Activated CD8-positive, alpha-beta T cell treated with anti-CD3 and anti-CD28 coated beads for 36 hours (primary cell): ENCODE measurements around the gene PRIM2. TPM values are rescaled to one million over a fixed set of nuclear protein-coding genes. Genes with fewer than 3 reads are reported as not detected.
"Not testable (repeated sequence)": the region's sequence is repeated elsewhere in the genome, so short reads cannot be mapped to it uniquely, and the experiment has no call there.

Source experiments
- ATAC-seq: fragments of 200-7000 bp; cut with Tn5 transposase; one replicate; pipeline ENCODE4 v1.10.0; 2021; ENCODE audit warnings: mild to moderate bottlenecking, moderate library complexity
- CTCF ChIA-PET: fragments of 350-600 bp; sonication (Branson Sonifier 250); formaldehyde crosslinking; loops from one replicate; lab custom pipeline; 2021; ENCODE audit warnings: antibody characterized with exemption; lab: Charles Lee
- POLR2A ChIA-PET: fragments of 350-600 bp; sonication (Branson Sonifier 250); formaldehyde crosslinking; loops from one replicate; lab custom pipeline; 2021; ENCODE audit warnings: antibody characterized with exemption; lab: Charles Lee
- DNase-seq: peaks from one replicate; pipeline ENCODE4 v3.0.0-alpha.2; 2020
- H3K27ac Mint-ChIP-seq: one replicate; pipeline ENCODE4 v1.8.0; 2021; ENCODE audit warnings: mild to moderate bottlenecking, mixed read lengths
- H3K27me3 Mint-ChIP-seq: one replicate; pipeline ENCODE4 v1.8.0; 2021; ENCODE audit warnings: mixed read lengths
- H3K36me3 Mint-ChIP-seq: one replicate; pipeline ENCODE4 v1.8.0; 2021; ENCODE audit warnings: low read depth, mixed read lengths
- H3K4me1 Mint-ChIP-seq: one replicate; pipeline ENCODE4 v1.8.0; 2021; ENCODE audit warnings: low read depth, mixed read lengths
- H3K4me3 Mint-ChIP-seq: one replicate; pipeline ENCODE4 v1.8.0; 2021; ENCODE audit warnings: mild to moderate bottlenecking, moderate library complexity, mixed read lengths
- H3K9me3 Mint-ChIP-seq: one replicate; pipeline ENCODE4 v1.8.0; 2021; ENCODE audit warnings: mixed read lengths
- CTCF ChIP-seq: fragments of 200-600 bp; IDR thresholded peaks from one replicate; pipeline ENCODE4 v1.8.0; 2022; ENCODE audit warnings: antibody characterized with exemption, mild to moderate bottlenecking
- intact Hi-C: fragments of 100-400 bp; cut with micrococcal nuclease; formaldehyde crosslinking; loops from one replicate; pipeline ENCODE4 v1.10.0; 2022
- total RNA-seq, 2 experiments: library from RNA; stranded (reverse); gene quantifications; one replicate each; pipeline ENCODE4 v1.2.3, GENCODE V29; 2021

The PRIM2 gene
- total RNA-seq, 2 experiments from 2014 or later = 41.8 to 42.0 TPM

DNA sequence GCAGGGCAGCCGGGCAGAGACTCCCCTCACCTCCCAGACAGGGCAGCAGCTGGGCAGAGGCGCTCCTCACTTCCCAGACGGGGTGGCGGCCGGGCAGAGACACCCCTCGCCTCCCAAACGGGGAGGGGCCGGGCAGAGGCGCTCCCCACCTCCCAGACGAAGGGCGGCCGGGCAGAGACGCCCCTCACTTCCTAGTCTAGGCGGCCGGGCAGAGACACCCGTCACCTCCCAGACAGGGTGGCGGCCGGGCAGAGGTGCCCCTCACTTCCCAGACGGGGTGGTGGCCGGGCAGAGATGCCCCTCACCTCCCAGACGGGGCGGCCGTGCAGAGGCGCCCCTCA lies 6.6 kb upstream of the PRIM2 start:
- Mint-ChIP-seq H3K4me3 (no peak overlapping the region), H3K27ac (no peak overlapping the region), H3K4me1 (no peaks in the 10 kb centered on the region), H3K9me3 (no peaks in the 10 kb centered on the region), H3K36me3 (no peaks in the 10 kb centered on the region), H3K27me3 (peaks cover 10% of the 10 kb centered on the region)
- POLR2A ChIA-PET = no interaction called here
- TF ChIP-seq CTCF = no peak
- DNase-seq (no peak), ATAC-seq (no peak)
- CTCF ChIA-PET = no interaction called here
- intact Hi-C loops = loop anchor here (10.0 kb wide), 2 partner anchors 226 to 296 kb away; no protein-coding TSS in a partner anchor

GRCh38 chr6:57311300-57312003 lies 6.0 kb upstream of the PRIM2 start:
- ATAC-seq, DNase-seq, H3K27me3 Mint-ChIP-seq, H3K9me3 Mint-ChIP-seq, H3K4me3 Mint-ChIP-seq, H3K4me1 Mint-ChIP-seq, H3K27ac Mint-ChIP-seq, CTCF ChIA-PET, H3K36me3 Mint-ChIP-seq, POLR2A ChIA-PET: not testable (repeated sequence)
- intact Hi-C loops = loop anchor here (10.0 kb wide), 2 partner anchors 227 to 297 kb away; no protein-coding TSS in a partner anchor

GRCh38 chr6:57312004-57312345 lies 5.5 kb upstream of the PRIM2 start:
- H3K27ac Mint-ChIP-seq = no peak overlapping the region
- ATAC-seq = no peak
- no peaks in the 10 kb centered on the region for H3K9me3 Mint-ChIP-seq
- peaks cover 10% of the 10 kb centered on the region for H3K27me3 Mint-ChIP-seq
- H3K36me3 Mint-ChIP-seq = no peaks in the 10 kb centered on the region
- TF ChIP-seq CTCF = no peak
- no peaks in the 10 kb centered on the region for H3K4me1 Mint-ChIP-seq
- intact Hi-C loops = loop anchor here (10.0 kb wide), 2 partner anchors 227 to 297 kb away; no protein-coding TSS in a partner anchor
- ChIA-PET CTCF (no interaction called here), POLR2A (no interaction called here)
- DNase-seq = no peak
- H3K4me3 Mint-ChIP-seq = no peak overlapping the region

GRCh38 chr6:57313009-57313408 lies 4.4 kb upstream of the PRIM2 start:
- no peak overlapping the region for H3K27ac Mint-ChIP-seq

More at GRCh38 chr6:57313009-57313408, 4.4 kb upstream of the PRIM2 start:
- peaks cover 6% of the 10 kb centered on the region for H3K27me3 Mint-ChIP-seq
- peaks cover 2% of the 10 kb centered on the region for H3K36me3 Mint-ChIP-seq
- H3K4me3 Mint-ChIP-seq = no peak overlapping the region
- H3K9me3 Mint-ChIP-seq = no peaks in the 10 kb centered on the region
- intact Hi-C loops = loop anchor here (10.0 kb wide), 2 partner anchors 228 to 298 kb away; no protein-coding TSS in a partner anchor
- POLR2A ChIA-PET = no interaction called here
- DNase-seq (no peak), ATAC-seq (no peak)
- CTCF ChIA-PET = interaction anchor here (1.5 to 6.8 kb wide), 3 partner anchors 47 to 408 kb away, joined by 3 to 138 read pairs (median 52); no protein-coding TSS in a partner anchor
- no peak for TF ChIP-seq CTCF
- H3K4me1 Mint-ChIP-seq = peaks cover 1% of the 10 kb centered on the region
